Stomach smooth muscle (tissue), 2 donors: ENCODE measurements around the gene SGMS2.

Experiments used
- H3K27ac ChIP-seq: one replicate; pipeline ENCODE4 v1.7.0; 2013; ENCODE audit warnings: mild to moderate bottlenecking, low read length, inconsistent platforms
- H3K27me3 ChIP-seq, 2 donors: one replicate each; pipeline ENCODE4 v1.7.0; 2013; ENCODE audit warnings: low read length in 2 of 2; ENCODE audit not compliant: insufficient read depth in 2 of 2, control insufficient read depth in 1 of 2
- H3K36me3 ChIP-seq, 2 donors: one replicate each; pipeline ENCODE4 v1.7.0; 2013; ENCODE audit warnings: low read length in 2 of 2; ENCODE audit not compliant: control insufficient read depth in 2 of 2, insufficient read depth in 2 of 2
- H3K4me1 ChIP-seq: one replicate; pipeline ENCODE4 v1.7.0; 2013; ENCODE audit warnings: low read length; ENCODE audit not compliant: control insufficient read depth, insufficient read depth
- H3K4me3 ChIP-seq, 2 donors: one replicate each; pipeline ENCODE4 v1.7.0; 2013; ENCODE audit warnings: low read length in 2 of 2
- H3K9ac ChIP-seq, 2 donors: one replicate each; pipeline ENCODE4 v1.7.0; 2013; ENCODE audit warnings: low read length in 2 of 2, mild to moderate bottlenecking in 1 of 2
- H3K9me3 ChIP-seq, 2 donors: one replicate each; pipeline ENCODE4 v1.7.0; 2013; ENCODE audit warnings: low read length in 2 of 2; ENCODE audit not compliant: control insufficient read depth in 2 of 2
- donor health status: healthy.
- donor health status: Pancreatic carcinoma.

Gene SGMS2

DNA sequence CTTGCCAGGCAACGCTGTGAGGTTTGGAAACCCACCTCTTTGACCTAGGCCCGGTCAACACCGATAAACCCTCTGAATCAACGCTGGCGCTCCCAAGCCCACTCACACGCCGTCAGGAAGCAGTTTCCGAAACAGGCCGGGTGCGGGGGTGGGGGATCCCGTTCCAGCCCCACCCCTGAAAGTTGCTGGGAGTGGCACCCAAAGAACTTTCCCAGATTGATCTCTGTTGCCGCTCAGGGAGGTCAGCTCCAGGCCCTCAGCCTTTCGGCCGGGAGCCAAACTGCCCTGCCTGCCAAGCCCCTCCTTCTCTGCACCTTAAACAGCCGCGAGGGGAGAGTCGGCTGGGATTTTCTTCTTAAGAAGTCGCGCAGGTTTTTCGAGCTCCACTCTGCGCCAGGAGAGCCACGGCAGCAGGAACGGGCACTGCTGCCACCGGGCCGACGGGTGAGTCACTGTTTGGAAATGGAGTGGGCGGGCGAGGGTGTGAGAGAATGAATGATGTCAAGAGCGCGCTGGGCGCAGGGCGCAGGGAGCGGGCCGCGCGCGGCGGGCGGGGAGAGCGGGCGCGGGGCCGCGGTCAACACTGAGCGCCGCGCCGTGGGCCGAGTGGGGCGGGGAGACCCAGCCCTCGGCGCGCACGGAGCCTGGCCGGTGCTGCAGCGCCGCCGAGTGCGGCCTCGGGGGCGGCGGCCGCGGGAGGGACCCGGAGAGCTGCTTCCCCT lies at the start of gene SGMS2:
Gene SGMS2, plus strand, starts transcription at position 583 of the 722 bp plus-strand sequence. CDS start 70,622 bp downstream, outside the sequence.
- peaks cover 15% of the 10 kb centered on the region for H3K4me1 ChIP-seq
- H3K27me3 ChIP-seq, result no peaks in the 10 kb centered on the region
- no peaks in the 10 kb centered on the region for H3K36me3 ChIP-seq

DNA sequence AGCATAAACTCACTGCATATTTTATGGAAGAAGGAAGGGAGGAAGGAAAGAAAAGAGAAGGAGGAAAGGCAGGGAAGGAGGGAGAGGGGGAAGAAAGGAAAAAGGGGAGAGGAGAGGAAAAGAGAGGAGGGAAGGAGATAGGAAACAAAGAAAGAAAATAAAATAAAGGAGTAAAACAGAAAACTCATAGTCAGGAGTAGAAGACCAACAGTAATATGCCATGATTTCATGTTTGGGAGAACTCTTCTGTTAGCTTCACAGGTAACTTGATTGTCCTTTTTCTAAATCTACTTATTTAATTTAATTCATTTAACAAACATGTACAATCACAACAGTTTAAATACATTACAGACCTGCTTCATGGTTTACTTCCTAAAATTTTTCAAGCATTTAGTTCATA lies 46.8 kb upstream of the SGMS2 start:
- H3K9ac ChIP-seq, result no peak overlapping the region
- no peaks in the 10 kb centered on the region for H3K27me3 ChIP-seq
- H3K36me3 ChIP-seq, result no peaks in the 10 kb centered on the region
- no peaks in the 10 kb centered on the region for H3K9me3 ChIP-seq
- no peaks in the 10 kb centered on the region for H3K4me1 ChIP-seq
- no peak overlapping the region for H3K4me3 ChIP-seq
- H3K27ac ChIP-seq, result no peak overlapping the region

More for the DNA sequence above, at the start of gene SGMS2:
- Histone ChIP-seq H3K4me3 (peak within 1 kb of the TSS; percentile 80 to 89), H3K9ac (peak within 1 kb of the TSS; percentile 88 to 93), H3K9me3 (no peaks in the 10 kb centered on the region), H3K27ac (peak within 1 kb of the TSS; percentile 93)

DNA sequence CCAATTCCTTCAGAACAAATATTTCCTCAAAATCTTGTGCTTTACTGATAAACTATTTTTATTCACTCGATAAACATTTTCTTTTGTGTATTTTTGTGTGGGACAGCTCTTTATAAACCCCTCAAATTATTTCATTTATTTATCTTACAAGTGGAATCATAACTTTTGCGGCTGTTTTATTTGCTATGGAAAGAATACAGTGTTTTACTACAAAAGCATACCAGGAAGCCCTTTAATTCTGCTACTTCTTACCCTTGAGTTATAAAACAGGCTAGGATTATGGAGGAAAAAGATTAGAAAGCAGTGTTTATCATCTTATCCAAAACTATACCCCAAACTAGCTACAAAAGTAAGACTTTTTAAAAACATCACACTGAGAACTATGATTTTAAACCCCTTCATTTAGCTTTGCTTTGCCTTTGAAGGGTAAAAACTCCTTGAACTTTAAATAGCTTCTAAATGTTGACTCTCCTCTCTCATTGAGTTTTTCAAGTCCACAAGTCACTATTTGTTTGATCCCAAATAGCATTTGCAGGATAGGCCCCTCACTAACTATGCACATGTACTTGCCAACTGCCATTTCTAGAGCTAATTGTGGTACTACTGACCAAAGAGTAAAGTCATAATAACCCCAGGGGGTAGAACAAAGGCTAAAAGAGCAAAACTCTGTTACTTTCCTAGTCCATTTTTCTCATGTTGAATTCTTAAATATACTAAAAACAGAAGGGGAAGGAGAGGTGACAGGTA lies 45.8 kb upstream of the SGMS2 start:
- Histone ChIP-seq H3K27ac (no peak overlapping the region), H3K4me3 (no peak overlapping the region), H3K9me3 (no peaks in the 10 kb centered on the region), H3K4me1 (no peaks in the 10 kb centered on the region), H3K9ac (no peak overlapping the region), H3K36me3 (no peaks in the 10 kb centered on the region), H3K27me3 (no peaks in the 10 kb centered on the region)

- Histone ChIP-seq H3K9me3 (no peaks in the 10 kb centered on the region), H3K36me3 (no peaks in the 10 kb centered on the region), H3K27ac (no peak overlapping the region), H3K9ac (no peak overlapping the region), H3K4me3 (no peak overlapping the region), H3K4me1 (no peaks in the 10 kb centered on the region), H3K27me3 (no peaks in the 10 kb centered on the region)
Measured at GRCh38 chr4:107780665-107781064, 44.1 kb upstream of the SGMS2 start.

DNA sequence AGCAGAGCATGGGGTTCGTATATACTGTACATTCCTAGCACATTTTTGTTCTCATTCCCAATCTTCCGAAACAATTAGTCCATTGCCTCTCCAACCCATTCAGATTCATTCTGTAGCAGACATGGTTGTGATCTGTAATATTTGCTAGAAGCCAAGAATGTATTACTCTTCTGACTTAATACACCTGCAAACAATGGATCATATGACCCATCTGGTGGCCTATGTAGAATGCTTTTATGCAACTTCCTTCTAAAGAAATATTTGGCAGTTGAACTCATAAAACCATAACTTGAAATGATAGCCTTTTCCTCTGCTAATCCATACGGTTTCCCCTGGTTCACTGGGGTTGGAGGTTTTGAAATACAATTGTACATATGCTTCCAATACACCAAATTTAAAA lies 32.8 kb upstream of the SGMS2 start:
- no peak overlapping the region for H3K27ac ChIP-seq
- no peaks in the 10 kb centered on the region for H3K9me3 ChIP-seq
- no peaks in the 10 kb centered on the region for H3K4me1 ChIP-seq
- H3K9ac ChIP-seq, result no peak overlapping the region
- no peak overlapping the region for H3K4me3 ChIP-seq
- no peaks in the 10 kb centered on the region for H3K36me3 ChIP-seq
- no peaks in the 10 kb centered on the region for H3K27me3 ChIP-seq

DNA sequence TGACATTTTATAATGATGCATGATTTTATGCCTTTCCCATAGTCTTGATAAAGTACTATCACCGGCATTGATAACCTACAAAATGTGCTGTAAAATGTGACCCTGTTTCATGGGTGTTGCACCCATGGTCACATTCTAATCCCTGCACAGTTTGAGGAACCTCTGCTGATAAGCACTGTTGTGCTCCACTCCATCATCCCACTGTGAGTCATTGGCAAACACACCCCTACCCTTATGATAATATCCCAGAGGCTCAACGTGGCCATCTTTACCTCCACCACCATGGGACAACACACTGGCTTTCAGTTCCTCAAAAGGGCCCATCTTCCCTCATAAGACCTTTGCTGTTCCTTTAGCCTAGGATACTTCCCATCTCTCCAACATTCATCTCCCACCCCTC lies 32.0 kb upstream of the SGMS2 start:
- no peak overlapping the region for H3K9ac ChIP-seq
- H3K4me3 ChIP-seq, result no peak overlapping the region
- no peaks in the 10 kb centered on the region for H3K36me3 ChIP-seq
- H3K4me1 ChIP-seq, result no peaks in the 10 kb centered on the region
- no peak overlapping the region for H3K27ac ChIP-seq
- H3K27me3 ChIP-seq, result peaks cover 0 to 3% of the 10 kb centered on the region in 2 donors
- H3K9me3 ChIP-seq, result no peaks in the 10 kb centered on the region

DNA sequence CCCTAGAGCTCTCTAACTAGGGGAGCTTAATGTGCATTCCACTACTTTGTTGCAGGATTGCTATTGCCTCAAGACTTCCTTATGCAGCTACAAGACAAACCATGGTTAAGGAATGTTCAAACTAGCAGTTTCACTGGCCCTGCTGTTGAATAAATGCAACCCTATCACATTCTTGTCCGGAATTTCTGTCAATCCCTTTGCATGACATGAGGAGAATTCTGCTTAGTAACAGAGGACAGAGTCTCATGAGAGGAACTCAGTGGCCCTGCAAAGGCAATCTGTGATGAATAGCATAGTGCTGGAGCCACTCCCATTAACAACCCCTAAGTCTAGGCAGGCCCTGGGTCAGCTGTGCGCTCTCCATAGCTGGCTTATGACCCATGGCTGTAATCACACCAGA lies 30.7 kb upstream of the SGMS2 start:
- no peak overlapping the region for H3K9ac ChIP-seq
- H3K27me3 ChIP-seq, result peaks cover 0 to 3% of the 10 kb centered on the region in 2 donors
- H3K4me1 ChIP-seq, result no peaks in the 10 kb centered on the region
- no peak overlapping the region for H3K27ac ChIP-seq
- no peaks in the 10 kb centered on the region for H3K9me3 ChIP-seq
- H3K4me3 ChIP-seq, result no peak overlapping the region
- H3K36me3 ChIP-seq, result no peaks in the 10 kb centered on the region

GRCh38 chr4:107799669-107800450 lies 24.9 kb upstream of the SGMS2 start:
- Histone ChIP-seq H3K4me1 (no peaks in the 10 kb centered on the region), H3K27me3 (peaks cover 0 to 3% of the 10 kb centered on the region in 2 donors), H3K36me3 (no peaks in the 10 kb centered on the region), H3K4me3 (peak overlapping the region; percentile 32 to 41), H3K27ac (no peak overlapping the region), H3K9me3 (no peaks in the 10 kb centered on the region), H3K9ac (no peak overlapping the region)

- Histone ChIP-seq H3K27ac (no peak overlapping the region), H3K9ac (no peak overlapping the region)
Measured at GRCh38 chr4:107800706-107801105, 24.0 kb upstream of the SGMS2 start.

DNA sequence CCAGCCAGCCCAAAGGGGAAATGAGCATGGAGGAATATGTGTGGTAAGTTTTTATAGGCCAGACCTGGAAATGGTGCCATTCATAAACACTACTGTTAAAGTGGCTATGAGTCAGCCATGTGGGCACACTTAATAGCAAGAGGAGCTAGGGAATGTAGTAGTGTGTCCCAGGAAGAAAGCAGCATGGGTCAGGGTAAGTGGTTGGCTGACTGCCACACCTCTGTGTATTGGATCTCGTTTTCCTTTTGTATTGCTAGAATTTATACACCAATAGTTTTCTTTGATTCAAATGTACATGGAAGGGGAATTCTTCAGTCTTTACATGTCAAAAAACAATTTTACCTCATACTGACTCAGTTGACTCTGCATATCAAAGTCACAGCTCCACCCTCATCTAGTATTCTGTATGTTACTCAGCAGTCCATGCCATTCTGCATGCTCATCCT lies 22.9 kb upstream of the SGMS2 start:
- Histone ChIP-seq H3K9ac (no peak overlapping the region), H3K27me3 (peaks cover 0 to 3% of the 10 kb centered on the region in 2 donors), H3K9me3 (no peaks in the 10 kb centered on the region), H3K27ac (no peak overlapping the region), H3K4me3 (no peak overlapping the region), H3K36me3 (no peaks in the 10 kb centered on the region), H3K4me1 (no peaks in the 10 kb centered on the region)

More at GRCh38 chr4:107800706-107801105, 24.0 kb upstream of the SGMS2 start:
- Histone ChIP-seq H3K36me3 (no peaks in the 10 kb centered on the region), H3K4me1 (no peaks in the 10 kb centered on the region), H3K27me3 (peaks cover 0 to 3% of the 10 kb centered on the region in 2 donors), H3K9me3 (no peaks in the 10 kb centered on the region), H3K4me3 (no peak overlapping the region)
